Ecto neural progenitor cell (in vitro differentiated cells): ENCODE data around the gene UBE2O.
"Not testable (repeated sequence)": the region's sequence is repeated elsewhere in the genome, so short reads cannot be mapped to it uniquely, and the experiment has no call there.

ENCODE experiments used
- DNase-seq: peaks from one replicate; pipeline ENCODE4 v3.0.0-alpha.2; 2018; ENCODE audit warnings: low spot score

UBE2O gene

DNA sequence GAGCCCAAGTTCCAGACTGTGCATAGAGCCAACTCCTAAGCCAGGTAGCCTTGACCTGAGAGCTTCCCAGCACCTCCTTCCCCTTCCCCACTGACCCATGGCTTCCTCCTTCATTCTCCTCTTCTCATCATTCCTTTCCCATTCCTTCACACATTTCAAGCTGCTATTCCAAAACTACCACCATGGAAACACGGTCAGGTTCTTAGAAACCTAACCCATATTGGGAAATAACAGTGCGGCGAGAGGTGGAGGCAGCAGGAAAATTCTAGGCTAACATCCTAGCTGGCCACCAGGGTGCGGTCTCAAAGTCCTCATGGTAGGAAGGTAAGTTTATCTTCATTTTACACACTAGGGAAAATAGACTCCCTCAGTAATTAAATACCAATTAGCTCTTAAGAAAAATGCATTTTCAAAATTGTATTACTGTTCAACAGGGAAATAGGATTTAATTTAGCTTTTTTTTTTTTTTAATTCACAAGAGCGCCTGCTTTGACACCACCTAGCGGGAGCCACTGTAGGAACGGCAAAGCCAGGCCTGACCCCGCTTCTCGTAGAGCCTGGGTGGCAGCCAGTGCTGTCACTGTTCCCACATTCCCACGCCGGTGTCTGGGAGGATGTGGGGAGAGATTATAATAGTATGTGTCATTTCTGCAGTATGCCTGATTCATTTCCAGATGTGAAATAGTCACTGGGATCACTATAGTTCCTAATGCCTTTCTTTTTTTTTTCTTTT lies 82.5 kb downstream of the UBE2O start:
- no peak for DNase-seq

DNA sequence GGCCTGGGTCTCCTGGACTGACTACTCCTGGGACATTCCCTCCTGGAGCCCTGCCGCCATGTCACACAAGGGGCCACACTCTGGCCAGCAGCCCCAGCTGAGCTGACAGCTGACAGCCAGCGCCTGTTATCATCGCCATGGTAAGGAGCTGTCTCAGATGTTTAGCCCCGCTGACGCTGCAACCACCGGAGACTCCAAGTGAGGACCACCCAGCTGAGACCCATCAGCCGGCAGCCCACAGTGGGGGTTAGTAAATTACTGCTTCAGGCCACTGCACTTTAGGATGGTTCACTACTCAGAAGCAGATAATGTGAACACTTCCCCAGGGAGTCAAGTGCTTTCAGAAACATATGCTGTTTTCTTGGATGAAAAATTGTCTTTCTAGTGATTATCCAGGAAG lies 83.1 kb downstream of the UBE2O start:
- no peak for DNase-seq

DNA sequence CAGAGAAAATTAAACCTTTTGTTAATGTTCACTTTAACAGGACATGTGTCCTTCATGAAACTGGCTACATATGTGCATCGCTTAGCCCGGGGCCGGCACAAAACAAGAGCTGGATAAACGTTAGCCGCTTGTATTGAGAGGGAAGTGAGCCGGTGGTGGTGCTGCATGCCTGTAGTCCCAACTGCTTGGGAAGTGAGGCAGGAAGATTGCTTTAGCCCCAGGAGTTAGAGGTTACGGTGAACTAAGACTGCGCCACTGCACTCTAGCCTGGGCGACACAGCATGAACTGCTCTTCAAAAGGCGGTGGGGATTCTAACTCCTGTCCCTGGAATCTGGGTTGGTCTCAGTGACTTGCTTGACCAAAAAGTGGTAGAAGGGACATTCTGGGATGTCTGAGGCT lies 83.6 kb downstream of the UBE2O start:
- DNase-seq: no peak

DNA sequence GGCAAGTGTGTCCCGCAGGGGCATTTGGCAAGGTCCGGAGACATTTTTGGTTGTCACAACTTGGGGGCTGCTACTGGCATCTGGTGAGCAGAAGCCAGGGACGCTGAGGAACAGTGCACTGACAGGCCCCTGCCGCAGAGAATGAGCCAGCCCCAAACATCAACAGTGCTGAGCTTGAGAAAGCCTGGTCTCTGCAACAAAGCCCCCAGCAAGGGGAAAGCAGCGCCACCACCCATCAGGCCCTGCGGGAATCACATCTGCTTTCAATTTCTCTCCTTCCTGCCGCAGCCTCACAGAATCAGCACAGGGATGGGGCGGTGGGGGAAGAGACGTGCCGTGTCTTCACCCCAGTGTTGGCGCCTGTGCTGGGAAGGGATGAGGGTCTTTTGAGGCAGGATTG lies 84.4 kb downstream of the UBE2O start:
- DNase-seq: no peak

DNA sequence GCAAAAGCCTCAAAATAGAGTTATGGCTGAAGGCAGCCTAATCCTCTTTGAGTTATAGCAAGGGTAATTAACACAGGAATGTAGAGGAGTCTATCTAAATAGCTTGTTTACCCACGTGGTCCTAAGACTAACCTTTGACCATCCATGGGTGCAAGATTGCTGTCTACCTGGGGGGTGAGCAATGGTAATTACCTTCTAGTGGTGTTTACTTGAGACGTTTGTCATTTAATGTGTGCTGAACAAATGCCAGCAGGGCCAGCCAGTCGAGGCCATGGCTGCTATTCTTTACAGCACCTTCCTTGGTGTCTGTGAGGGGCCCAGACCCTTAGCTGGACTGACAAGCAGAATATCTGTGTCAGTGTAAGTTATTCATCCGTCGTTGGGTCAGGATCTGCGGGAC lies 85.3 kb downstream of the UBE2O start:
- DNase-seq: no peak

DNA sequence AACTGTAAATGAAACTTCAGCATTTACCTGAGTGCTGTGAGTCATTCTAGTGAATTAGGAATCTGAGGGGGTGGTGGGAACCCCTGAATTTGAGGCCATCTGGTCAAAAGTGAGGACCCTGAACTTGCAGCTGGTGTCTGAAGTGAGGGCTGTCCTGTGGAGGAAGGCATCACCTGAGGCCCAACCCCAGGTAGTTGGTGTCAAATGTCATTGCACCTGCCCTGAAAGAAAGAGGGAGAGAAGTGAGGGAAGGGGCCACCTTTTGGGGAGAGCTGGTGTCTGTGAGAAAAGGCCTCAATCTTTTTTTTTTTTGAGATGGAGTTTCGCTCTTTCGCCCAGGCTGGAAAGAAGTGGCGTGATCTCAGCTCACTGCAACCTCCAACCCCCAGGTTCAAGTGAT lies 86.7 kb downstream of the UBE2O start:
- DNase-seq: no peak

DNA sequence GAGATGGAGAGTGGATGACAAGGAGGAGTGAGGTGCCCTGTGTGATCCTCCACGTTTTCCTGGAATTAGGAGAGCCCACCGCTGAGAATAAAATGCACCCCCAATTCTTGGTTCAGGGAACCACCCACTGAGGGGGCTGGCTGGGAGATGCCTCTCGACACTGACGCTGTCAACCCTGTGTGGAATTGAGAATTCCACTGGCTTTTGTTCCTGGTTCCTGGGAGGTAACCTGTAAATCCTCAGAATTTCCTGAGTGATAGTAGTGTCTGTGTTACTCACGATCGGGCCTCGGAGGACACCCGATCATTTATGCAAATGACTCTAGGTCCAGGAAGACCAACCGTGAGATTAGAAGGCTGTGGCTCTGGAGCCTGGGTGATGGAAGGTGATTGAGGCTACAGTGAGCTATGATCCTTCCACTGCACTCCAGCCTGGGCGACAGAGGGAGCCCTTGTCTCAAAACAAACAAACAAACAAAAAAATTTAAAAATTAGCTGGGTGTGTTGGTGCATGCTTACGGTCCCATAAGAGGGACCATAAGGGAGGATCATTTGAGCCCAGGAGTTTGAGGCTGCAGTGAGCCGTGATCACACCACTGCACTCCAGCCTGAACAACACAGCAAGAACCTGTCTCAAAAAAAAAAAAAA lies 87.6 kb downstream of the UBE2O start:
- no peak for DNase-seq

DNA sequence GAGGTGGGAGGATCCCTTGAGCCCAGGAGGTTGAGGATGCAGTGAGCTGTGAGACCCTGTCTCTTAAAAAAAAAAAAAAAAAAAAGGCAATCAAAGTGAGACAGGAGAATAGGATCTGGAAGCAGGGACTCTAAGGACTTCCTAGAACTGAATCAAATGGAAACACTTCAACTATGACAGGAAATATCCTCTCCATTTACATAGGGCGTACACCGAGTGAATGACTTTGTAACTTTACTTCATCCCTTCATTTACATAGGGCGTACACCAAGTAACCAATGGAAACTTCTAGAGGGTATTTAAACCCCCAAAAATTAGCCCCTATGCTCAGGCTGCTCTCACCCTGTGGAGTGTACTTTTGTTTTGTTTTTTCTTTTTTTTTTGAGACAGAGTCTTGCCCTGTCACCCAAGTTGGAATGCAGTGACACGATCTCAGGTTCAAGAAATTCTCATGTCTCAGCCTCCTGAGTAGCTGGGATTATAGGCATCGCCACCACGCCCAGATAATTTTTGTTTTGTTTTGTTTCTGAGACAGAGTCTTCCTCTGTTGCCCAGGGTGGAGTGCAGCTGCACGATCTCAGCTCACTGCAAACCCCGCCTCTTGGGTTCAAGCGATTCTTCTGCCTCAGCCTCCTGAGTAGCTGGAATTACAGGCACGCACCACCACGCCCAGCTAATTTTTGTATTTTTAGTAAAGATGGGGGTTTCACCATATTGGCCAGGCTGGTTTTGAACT lies 89.7 kb downstream of the UBE2O start:
- DNase-seq: no peak

DNA sequence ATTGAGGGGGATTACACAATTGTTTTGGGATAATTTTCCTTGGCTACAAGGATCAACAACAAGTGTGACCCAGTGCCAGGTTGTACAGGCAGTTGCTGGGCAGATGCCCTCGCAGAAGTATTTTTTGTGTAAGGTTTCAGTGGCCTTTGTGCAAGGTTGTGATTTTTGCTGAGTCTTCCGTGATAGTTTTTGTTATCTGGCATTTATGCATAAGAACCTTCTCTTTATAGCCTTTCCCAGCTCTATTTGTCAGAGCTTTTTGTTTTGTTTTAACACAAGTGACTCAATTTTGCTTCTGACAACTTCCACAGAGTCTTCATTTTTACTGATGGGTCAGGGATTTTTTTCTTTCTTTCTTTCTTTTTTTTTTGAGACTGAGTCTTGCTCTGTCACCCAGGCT lies 92.5 kb downstream of the UBE2O start:
- no peak for DNase-seq

DNA sequence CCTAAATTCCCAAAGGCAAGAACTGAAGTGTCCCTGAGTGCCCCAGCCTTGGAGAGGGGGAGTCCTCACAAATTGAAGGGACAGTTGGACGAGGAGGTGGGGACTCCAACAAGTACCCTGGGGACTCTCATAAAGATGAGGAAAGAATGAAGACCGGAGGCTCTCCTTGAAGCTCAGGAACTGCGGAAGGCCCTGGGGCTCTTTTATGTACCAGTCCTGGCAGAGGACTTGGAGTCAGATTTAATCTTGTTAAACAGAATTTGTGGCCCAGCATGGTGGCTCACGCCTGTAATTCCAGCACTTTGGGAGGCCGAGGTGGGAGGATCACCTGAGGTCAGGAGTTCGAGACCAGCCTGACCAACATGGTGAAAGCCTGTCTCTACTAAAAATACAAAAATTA lies 93.2 kb downstream of the UBE2O start:
- DNase-seq: not testable (repeated sequence)

DNA sequence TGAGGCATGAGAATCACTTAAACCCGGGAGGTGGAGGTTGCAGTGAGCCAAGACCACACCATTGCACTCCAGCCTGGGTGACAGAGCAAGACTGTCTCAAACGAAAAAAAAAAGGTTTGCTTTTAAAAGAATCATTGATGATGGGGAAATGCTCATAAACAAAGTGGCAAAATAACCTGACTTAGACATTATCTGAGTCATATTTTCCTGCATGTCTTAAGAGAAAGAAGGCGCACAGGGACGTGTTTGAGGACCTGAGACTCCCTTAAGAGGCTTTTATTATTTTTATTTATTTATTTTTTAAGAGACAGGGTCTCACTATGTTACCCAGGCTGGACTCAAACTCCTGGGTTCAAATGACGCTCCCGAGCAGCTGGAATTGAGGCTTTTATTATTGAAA lies 93.6 kb downstream of the UBE2O start:
- no peak for DNase-seq

DNA sequence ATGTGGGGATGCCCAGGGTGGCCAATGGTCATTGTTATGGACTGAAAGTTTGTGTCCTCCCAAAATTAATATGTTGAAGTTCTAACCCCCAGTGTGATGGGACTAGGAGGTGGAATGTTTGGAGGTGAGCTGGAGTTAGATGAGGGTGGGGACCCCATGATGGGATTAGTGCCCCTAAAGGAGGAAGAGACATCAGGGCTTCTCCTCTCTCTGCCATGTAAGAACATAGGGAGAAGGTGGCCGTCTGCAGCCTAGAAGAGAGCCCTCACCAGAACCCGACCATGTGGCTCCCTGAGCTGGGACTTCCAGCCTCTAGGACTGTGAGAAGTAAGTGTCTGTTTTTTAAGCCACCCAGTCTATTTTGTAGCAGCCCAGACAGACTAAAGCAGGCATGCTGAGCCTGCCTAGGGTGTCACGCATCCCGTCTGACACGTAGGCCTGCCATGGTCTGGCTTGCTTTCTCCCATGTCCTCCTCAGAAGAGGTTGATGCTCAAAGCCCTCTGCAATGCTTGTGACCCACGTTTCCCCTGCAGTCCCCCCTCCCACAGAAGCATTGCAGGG lies 95.3 kb downstream of the UBE2O start:
- DNase-seq: no peak

DNA sequence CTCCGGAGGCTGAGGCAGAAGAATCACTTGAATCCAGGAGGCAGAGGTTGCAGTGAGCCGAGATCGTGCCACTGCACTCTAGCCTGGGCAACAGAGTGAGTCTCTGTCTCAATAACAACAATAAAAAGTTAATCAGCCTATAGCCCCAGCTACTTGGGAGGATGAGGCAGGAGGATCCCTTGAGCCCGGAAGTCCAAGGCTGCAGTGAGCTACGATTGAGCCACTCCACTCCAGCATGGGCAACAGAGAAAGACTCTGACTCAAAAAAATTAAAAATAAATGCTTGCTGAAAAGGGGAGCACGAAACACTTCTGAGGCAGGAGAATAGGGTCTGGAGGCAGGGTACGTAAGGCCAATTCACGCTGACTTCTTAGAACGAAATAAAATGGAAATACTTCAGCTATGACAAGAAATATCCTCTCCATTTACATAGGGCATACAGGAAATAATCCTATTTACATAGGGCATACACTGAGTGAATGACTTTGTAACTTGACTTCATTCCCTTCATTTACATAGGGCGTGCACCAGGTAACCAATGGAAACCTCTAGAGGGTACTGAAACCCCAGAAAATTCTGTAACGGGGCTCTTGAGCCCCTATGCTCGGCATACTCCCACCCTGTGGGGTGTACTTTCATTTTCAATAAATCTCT lies 96.0 kb downstream of the UBE2O start:
- DNase-seq: no peak

DNA sequence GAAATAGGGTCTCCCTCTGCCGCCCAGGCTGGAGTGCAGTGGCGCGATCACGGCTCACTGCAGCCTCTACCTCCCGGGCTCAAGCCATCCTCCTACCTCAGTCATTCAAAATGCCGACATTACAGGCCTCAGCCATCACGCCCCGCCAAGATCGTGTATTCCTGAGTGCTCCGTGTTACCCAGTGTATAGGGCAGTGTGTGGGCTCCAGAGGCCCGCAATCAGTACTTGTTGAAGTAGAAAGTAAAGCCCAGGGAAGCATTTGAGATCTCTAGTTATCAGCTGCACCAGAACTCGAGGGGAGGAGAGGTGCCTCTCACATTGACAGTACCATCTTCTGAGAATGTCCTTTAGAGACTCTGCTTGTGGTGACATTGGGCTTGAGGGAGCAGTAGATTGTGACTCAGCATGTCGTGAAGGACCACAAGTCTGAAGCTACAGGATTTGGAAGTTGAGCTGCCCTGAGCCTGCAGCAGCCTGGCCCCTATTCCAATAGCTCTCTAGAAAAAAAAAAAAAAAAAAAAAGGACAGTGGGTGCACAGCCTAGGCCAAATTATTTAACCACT lies 98.1 kb downstream of the UBE2O start:
- DNase-seq: no peak

DNA sequence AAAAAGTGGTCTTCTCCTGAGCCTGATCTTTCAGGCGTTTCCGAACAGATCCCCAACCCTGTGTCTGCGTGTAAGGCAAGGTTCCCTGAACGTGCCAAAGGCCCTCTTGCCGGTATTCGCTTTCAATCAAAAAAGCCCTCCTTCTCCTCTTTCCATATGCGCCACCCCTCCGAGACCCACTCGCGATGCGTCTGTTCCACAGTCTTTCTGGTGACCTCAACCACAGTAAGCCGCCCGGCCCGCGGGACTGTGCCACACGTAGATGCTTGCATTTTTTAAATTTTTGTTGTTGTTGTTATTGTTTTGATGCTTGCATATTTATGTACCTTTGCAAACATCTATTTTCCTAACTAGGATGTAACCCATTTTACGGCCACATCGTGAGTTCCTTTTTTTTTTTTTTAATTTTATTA lies 98.6 kb downstream of the UBE2O start:
- no peak for DNase-seq

DNA sequence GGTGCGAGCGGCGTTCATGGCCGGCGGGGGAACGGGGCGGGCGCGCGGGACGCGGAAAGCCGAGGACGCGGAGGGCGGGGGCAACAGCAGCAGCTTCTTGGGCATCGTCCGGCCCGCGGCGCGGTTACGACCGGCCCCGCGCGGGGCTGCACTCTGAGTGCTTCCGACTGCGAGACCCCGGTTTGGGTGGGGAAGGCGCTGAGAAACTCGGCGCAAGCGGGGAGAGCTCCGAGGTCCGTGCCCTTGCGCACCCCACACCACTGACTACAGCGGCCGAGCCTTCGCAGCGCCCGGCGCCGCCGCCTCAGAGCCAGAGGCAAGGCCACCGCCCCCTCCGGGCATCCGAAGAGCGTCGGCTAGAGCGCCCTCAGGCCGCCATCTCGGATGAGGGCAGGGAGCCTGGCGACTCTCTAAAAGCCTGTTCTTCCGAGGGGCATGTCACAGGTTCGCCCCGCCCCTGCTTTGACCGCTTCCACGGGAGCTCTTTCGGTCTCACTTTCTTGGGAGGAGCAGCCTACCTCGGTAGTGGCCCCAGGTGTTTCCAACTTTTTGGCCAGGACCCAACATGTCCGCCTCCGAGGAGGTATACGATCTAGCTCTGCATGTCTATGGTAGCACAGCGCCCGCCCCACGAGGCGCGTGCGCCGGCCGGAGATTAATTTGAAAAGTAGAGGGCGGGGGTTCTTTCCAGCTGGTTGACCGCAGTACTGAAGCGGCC lies 99.2 kb downstream of the UBE2O start, which contains the start of gene PRPSAP1:
TSS of gene PRPSAP1 (minus strand) at position 318 of the 718 bp plus-strand sequence. CDS start at position 105, 213 bp downstream.
- DNase-seq: peak; percentile 96

DNA sequence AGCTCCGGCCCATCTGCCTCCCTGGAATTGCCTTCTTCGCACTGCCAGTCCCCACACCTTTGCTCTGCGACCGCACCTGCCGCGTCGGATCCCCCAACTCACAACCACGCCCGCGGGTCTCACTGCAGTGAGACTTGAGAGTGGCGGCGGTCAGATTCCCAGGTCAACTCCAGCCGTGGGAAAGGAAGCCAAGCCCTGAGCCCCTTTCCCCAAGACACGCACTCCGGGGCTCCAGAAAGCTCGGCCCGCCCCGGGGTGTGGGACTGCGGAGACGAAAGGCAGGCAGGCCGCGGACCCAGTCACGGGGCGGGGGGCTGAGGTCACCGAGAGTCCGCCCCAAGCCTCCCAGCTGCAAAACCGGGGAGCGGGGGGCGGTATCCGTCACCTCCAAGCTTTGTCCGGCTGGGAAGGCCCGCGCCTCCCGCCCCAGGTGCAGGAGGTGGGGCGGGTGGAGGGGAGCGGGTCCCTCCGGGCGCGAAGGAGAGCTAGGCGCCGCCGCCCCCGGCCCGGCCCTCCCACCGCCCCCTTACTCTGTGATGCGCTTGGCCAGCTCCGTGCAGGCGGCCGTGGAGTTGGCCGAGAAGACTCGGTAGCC lies 99.9 kb downstream of the UBE2O start:
- no peak for DNase-seq

DNA sequence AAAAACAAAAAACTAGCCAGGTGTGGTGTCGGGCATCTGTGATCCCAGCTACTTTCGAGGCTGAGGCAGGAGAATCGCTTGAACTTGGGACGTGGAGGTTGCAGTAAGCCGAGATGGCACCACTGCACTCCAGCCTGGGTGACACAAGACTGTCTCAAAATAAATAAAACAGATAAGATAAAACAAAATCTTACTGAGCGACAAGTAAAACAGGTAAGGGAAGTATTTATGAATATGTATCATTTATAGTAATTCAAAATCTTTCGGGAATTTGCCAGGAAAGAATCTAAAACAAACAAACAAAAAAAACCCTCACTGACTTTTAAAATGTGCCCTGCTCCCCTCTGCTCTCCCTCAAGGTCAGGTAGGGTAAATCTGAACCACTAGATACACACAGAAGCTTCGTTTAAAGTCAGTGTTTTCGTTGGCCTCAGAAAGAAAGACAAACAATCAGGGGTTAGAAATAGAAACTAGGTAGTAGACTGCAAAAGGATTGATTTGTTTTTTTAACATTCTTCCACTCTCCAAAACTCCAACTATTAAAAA lies 101.4 kb downstream of the UBE2O start:
- DNase-seq: no peak

DNA sequence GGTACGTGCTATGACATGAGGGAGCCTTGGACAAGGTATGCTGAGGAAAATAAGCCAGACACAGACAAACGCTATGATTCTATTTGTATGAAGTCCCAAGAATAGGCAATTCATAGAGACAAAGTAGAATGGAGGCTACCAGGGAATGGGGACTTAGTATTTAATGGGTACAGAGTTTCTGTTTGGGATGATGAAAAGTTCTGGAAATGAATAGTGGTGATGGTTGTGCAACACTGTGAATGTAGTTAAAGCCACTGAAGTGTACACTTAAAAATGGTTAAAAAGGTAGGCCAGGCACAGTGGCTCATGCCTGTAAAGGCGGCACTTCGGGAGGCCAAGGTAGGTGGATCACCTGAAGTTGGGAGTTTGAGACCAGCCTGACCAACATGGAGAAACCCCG lies 102.5 kb downstream of the UBE2O start:
- DNase-seq: no peak

DNA sequence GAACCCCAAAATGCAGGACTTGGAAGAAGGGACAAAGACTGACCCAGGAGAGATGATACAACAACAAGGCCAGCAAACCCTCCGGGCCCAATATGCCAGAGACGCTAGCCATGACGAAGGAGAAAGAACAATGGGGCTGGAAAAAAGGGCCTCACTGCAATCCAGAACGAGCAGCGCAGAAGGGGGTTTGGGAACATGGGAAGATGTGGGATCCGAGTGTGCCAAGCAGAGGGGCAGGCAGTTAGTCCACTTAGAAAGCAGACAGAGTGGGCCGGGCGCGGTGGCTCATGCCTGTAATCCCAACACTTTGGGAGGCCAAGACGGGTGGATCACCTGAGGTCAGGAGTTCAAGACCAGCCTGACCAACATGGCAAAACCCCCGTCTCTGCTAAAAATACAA lies 106.0 kb downstream of the UBE2O start:
- DNase-seq: not testable (repeated sequence)
